K562 (cell line): ENCODE measurements around the gene OR52E2. TPM values are rescaled to one million over a fixed set of nuclear protein-coding genes. Genes with fewer than 3 reads are reported as not detected.

Experiments
- ATAC-seq: fragments of 200-7000 bp; cut with Tn5 transposase; 3 replicates; pipeline ENCODE4 v1.9.1; 2020; ENCODE audit warnings: moderate library complexity
- BruUV-seq: library from RNA; stranded (reverse); fragments of 400-500 nt; replicated peaks from 2 replicates; lab custom pipeline; 2021; lab: Mats Ljungman, UMichigan
- CTCF ChIA-PET: fragments of 300-600 bp; formaldehyde crosslinking; extraction: SDS; loops from one replicate; lab custom pipeline; 2021; ENCODE audit warnings: low intra/inter-chr PET ratio; lab: Yijun Ruan, JAX
- POLR2A ChIA-PET: fragments of 300-600, 350-650 bp; sonication (Branson Sonifier 250); formaldehyde crosslinking; extraction: SDS; loops from one replicate; lab custom pipeline; 2021; ENCODE audit warnings: antibody characterized with exemption, inconsistent platforms; lab: Yijun Ruan, JAX
- DNase-seq, 4 experiments: peaks; one replicate each; pipeline versions ENCODE4 v3.0.0 to v3.0.0-alpha.2; 2011 to 2018; ENCODE audit warnings: low spot score in 3 of 4, mixed read lengths in 3 of 4; ENCODE audit errors: extremely low read depth in 1 of 4
- FAIRE-seq: peaks from 2 replicates; lab custom pipeline; 2011; peaks lifted over from hg19 to GRCh38; lab: Jason Lieb, UNC
- H2AFZ ChIP-seq: 2 replicates; pipeline ENCODE4 v1.6.0; 2011; ENCODE audit warnings: low read depth, low read length, control low read depth, inconsistent platforms
- H3K27ac ChIP-seq: fragments of 200-600 bp; 3 replicates; pipeline ENCODE4 v1.8.0; 2011; ENCODE audit warnings: low read depth, mild to moderate bottlenecking, control low read depth, inconsistent platforms, low read length, moderate library complexity, mixed read lengths; ENCODE audit errors: extremely low read depth
- H3K27me3 ChIP-seq, 2 experiments: fragments of 300-600 bp in 1 of 2; 2 replicates in 1 of 2; 3 replicates in 1 of 2; pipeline versions ENCODE4 v1.6.0 to v1.8.0; 2011; ENCODE audit warnings: inconsistent platforms in 2 of 2, low read length in 2 of 2, mild to moderate bottlenecking in 1 of 2, mixed read lengths in 1 of 2, moderate library complexity in 1 of 2; ENCODE audit not compliant: control insufficient read depth in 2 of 2, insufficient read depth in 2 of 2
- H3K36me3 ChIP-seq: fragments of 300-600 bp; 3 replicates; pipeline ENCODE4 v1.8.0; 2011; ENCODE audit warnings: mild to moderate bottlenecking, low read length, inconsistent platforms; ENCODE audit not compliant: control insufficient read depth, insufficient read depth
- H3K4me1 ChIP-seq, 2 experiments: fragments of 200-600 bp in 1 of 2; replicated peaks in 1 of 2; 2 replicates in 1 of 2; 3 replicates in 1 of 2; pipeline versions ENCODE4 v1.5.1 to v1.8.0; 2011; ENCODE audit warnings: inconsistent platforms in 2 of 2, low read length in 2 of 2, mild to moderate bottlenecking in 1 of 2, mixed read lengths in 1 of 2, moderate library complexity in 1 of 2; ENCODE audit not compliant: control insufficient read depth in 2 of 2, insufficient read depth in 2 of 2
- H3K4me2 ChIP-seq: 2 replicates; pipeline ENCODE4 v1.6.1; 2011; ENCODE audit warnings: low read length, control low read depth, inconsistent platforms, mixed read lengths; ENCODE audit not compliant: insufficient read depth
- H3K4me3 ChIP-seq: fragments of 200-600 bp; sonication (generic), shearing (Covaris generic); 2 replicates; pipeline ENCODE4 v1.5.1; 2016; ENCODE audit warnings: control low read depth, inconsistent platforms
- H3K79me2 ChIP-seq: fragments of 200-600 bp; 3 replicates; pipeline ENCODE4 v1.8.0; 2011; ENCODE audit warnings: low read length, inconsistent platforms; ENCODE audit not compliant: control insufficient read depth, insufficient read depth
- H3K9ac ChIP-seq, 2 experiments: 2 replicates each; pipeline versions ENCODE4 v1.6.0 to v1.6.1; 2011; ENCODE audit warnings: low read depth in 2 of 2, low read length in 2 of 2, control low read depth in 1 of 2, inconsistent platforms in 1 of 2, mild to moderate bottlenecking in 1 of 2, mixed read lengths in 1 of 2; ENCODE audit not compliant: insufficient read depth in 1 of 2
- H3K9me1 ChIP-seq: one replicate; pipeline ENCODE4 v1.6.0; 2011; ENCODE audit warnings: inconsistent platforms, mild to moderate bottlenecking, low read length, moderate library complexity; ENCODE audit not compliant: control insufficient read depth, insufficient read depth
- H3K9me3 ChIP-seq: replicated peaks from 2 replicates; pipeline ENCODE4 v1.5.1; 2011; ENCODE audit warnings: low read depth, low read length, inconsistent platforms; ENCODE audit not compliant: control insufficient read depth, insufficient read depth
- H4K20me1 ChIP-seq: replicated peaks from 2 replicates; pipeline ENCODE4 v1.6.1; 2011; ENCODE audit warnings: low read length, inconsistent platforms, mixed read lengths; ENCODE audit not compliant: control insufficient read depth, insufficient read depth
- IRF2 ChIP-seq: sonication (generic); formaldehyde crosslinking; IDR thresholded peaks from 2 replicates; pipeline ENCODE4 v1.8.1; 2022; ENCODE audit warnings: mild to moderate bottlenecking, missing genetic modification reagents
- NCOA1 ChIP-seq: fragments of 450-650 bp; IDR thresholded peaks from 2 replicates; pipeline ENCODE4 v1.6.1; 2016; ENCODE audit warnings: low read depth
- NR2F6 ChIP-seq: fragments of 450-650 bp; formaldehyde crosslinking; IDR thresholded peaks from 2 replicates; pipeline ENCODE4 v1.4.0; 2020; ENCODE audit warnings: mild to moderate bottlenecking
- PHB2 ChIP-seq: fragments of 450-650 bp; IDR thresholded peaks from 2 replicates; pipeline ENCODE4 v1.6.1; 2017; ENCODE audit warnings: low read depth
- PRMT5 ChIP-seq: sonication (generic); formaldehyde crosslinking; IDR thresholded peaks from 2 replicates; pipeline ENCODE4 v1.5.0; 2020; ENCODE audit warnings: missing genetic modification reagents
- RFX5 ChIP-seq: IDR thresholded peaks from 2 replicates; pipeline ENCODE4 v1.6.1; 2011; ENCODE audit warnings: low read depth, mild to moderate bottlenecking, improper control_type of control experiment, low read length
- TAF15 ChIP-seq: fragments of 200-400 bp; formaldehyde crosslinking; IDR thresholded peaks from 2 replicates; pipeline ENCODE4 v1.6.1; 2017; ENCODE audit warnings: mild to moderate bottlenecking, low read depth, low read length, moderate library complexity
- WGBS: fragments of 100-300 bp; shearing (Covaris generic); methylation state at CpG from one replicate; pipeline ENCODE4 v1.1.6; 2016; ENCODE audit warnings: low coverage, mixed read lengths; ENCODE audit not compliant: insufficient coverage; ENCODE audit errors: missing lambda C conversion rate; 5-methylcytosine and 5-hydroxymethylcytosine counted together
- in situ Hi-C: fragments of 300-500 bp; cut with MboI; formaldehyde crosslinking; loops from 4 replicates; pipeline ENCODE4 v1.15.0; 2018; ENCODE audit warnings: inconsistent platforms, mixed read lengths
- intact Hi-C: fragments of 100-400 bp; cut with micrococcal nuclease; formaldehyde crosslinking; loops from 2 replicates; pipeline ENCODE4 v1.14.2; 2022
- polyA plus RNA-seq, 8 experiments: library from polyadenylated mRNA; depleted of rRNA in 4 of 8; stranded (reverse) in 5 of 8; unstranded in 3 of 8; fragments of >200 nt; fragmentation: Nextera tagmentation in 2 of 8; fragmentation: Illumina TruSeq in 1 of 8; extraction: Ambion mirVana in 2 of 8; extraction: Trizol in 1 of 8; gene quantifications; 2 replicates each; pipeline versions ENCODE4 v1.2.1 to v1.2.3, GENCODE V29; 2011 to 2014; ENCODE audit warnings: inconsistent platforms in 1 of 8, missing spikeins in 1 of 8
- total RNA-seq, 7 experiments: library from RNA; depleted of rRNA in 6 of 7; stranded (reverse); fragments of >200 nt in 6 of 7; fragmentation: Illumina TruSeq in 2 of 7; extraction: Trizol in 2 of 7; gene quantifications; 2 replicates each; pipeline versions ENCODE4 v1.2.1 to v1.2.3, GENCODE V29; 2011 to 2021; ENCODE audit warnings: low replicate concordance in 1 of 7
- TF ChIP-seq, protein P1 (sequence below): fragments of 250-450 bp; sonication (Bioruptor Pico); IDR thresholded peaks from 2 replicates; pipeline ENCODE4 v1.8.0; 2021; ENCODE audit warnings: moderate library complexity, mild to moderate bottlenecking, inconsistent platforms
- TF ChIP-seq, protein P2 (sequence below), 2 experiments: fragments of 450-650 bp; IDR thresholded peaks; 2 replicates each; pipeline ENCODE4 v1.6.1; 2018; ENCODE audit warnings: mild to moderate bottlenecking in 2 of 2, low read depth in 1 of 2; ENCODE audit not compliant: partially characterized antibody in 2 of 2

OR52E2 gene
- total and polyA plus RNA-seq, 9 of the 15 experiments (the other 6 are each of a cell fraction or from before 2014, with no cell fraction given), result not detected

- in situ Hi-C loops, result loop anchor here (25.0 kb wide), 1 partner anchor 835 kb away; no protein-coding TSS in a partner anchor
- TF ChIP-seq PRMT5 (CRISPR knock-in tag) (no peak), RFX5 (no peak), IRF2 (CRISPR knock-in tag) (no peak), NR2F6 (CRISPR knock-in tag) (no peak), NCOA1 (no peak), TAF15 (no peak), PHB2 (no peak)
- TF ChIP-seq, protein P1, sequence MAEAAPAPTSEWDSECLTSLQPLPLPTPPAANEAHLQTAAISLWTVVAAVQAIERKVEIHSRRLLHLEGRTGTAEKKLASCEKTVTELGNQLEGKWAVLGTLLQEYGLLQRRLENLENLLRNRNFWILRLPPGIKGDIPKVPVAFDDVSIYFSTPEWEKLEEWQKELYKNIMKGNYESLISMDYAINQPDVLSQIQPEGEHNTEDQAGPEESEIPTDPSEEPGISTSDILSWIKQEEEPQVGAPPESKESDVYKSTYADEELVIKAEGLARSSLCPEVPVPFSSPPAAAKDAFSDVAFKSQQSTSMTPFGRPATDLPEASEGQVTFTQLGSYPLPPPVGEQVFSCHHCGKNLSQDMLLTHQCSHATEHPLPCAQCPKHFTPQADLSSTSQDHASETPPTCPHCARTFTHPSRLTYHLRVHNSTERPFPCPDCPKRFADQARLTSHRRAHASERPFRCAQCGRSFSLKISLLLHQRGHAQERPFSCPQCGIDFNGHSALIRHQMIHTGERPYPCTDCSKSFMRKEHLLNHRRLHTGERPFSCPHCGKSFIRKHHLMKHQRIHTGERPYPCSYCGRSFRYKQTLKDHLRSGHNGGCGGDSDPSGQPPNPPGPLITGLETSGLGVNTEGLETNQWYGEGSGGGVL (CRISPR knock-in tag), result no peak
- TF ChIP-seq, protein P2, sequence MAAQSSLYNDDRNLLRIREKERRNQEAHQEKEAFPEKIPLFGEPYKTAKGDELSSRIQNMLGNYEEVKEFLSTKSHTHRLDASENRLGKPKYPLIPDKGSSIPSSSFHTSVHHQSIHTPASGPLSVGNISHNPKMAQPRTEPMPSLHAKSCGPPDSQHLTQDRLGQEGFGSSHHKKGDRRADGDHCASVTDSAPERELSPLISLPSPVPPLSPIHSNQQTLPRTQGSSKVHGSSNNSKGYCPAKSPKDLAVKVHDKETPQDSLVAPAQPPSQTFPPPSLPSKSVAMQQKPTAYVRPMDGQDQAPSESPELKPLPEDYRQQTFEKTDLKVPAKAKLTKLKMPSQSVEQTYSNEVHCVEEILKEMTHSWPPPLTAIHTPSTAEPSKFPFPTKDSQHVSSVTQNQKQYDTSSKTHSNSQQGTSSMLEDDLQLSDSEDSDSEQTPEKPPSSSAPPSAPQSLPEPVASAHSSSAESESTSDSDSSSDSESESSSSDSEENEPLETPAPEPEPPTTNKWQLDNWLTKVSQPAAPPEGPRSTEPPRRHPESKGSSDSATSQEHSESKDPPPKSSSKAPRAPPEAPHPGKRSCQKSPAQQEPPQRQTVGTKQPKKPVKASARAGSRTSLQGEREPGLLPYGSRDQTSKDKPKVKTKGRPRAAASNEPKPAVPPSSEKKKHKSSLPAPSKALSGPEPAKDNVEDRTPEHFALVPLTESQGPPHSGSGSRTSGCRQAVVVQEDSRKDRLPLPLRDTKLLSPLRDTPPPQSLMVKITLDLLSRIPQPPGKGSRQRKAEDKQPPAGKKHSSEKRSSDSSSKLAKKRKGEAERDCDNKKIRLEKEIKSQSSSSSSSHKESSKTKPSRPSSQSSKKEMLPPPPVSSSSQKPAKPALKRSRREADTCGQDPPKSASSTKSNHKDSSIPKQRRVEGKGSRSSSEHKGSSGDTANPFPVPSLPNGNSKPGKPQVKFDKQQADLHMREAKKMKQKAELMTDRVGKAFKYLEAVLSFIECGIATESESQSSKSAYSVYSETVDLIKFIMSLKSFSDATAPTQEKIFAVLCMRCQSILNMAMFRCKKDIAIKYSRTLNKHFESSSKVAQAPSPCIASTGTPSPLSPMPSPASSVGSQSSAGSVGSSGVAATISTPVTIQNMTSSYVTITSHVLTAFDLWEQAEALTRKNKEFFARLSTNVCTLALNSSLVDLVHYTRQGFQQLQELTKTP (IDR thresholded peaks at IDR 0.05; ENCODE audit: low read depth in 1 of 2, partially characterized antibody in 2 of 2), result no peak
- TF ChIP-seq, all 486 proteins: peak for 0
- H3K27ac ChIP-seq, result no peak overlapping the region
- no peak overlapping the region for H3K4me3 ChIP-seq
- H3K79me2 ChIP-seq, result no peaks in the 10 kb centered on the region
- 5% methylated on average over 2 of the region's 2 CpGs for WGBS
- no peak overlapping the region for H3K4me2 ChIP-seq
- H3K9ac ChIP-seq, result no peak overlapping the region
- intact Hi-C loops, result no loop called here
- ChIA-PET CTCF (no interaction called here), POLR2A (interaction anchor here (1.1 to 1.3 kb wide), 2 partner anchors 8 to 26 kb away, joined by 3 to 4 read pairs; no protein-coding TSS in a partner anchor)
- H3K4me1 ChIP-seq, result no peaks in the 10 kb centered on the region
- DNase-seq (no peak), FAIRE-seq (no peak), ATAC-seq (no peak)
- H4K20me1 ChIP-seq, result no peaks in the 10 kb centered on the region
- H3K9me3 ChIP-seq, result peaks cover 6% of the 10 kb centered on the region
- no peak overlapping the region for H2AFZ ChIP-seq
- no peaks in the 10 kb centered on the region for H3K9me1 ChIP-seq
- H3K27me3 ChIP-seq, result no peaks in the 10 kb centered on the region
- H3K36me3 ChIP-seq, result no peaks in the 10 kb centered on the region
- no TSS peak for BruUV-seq
These were observed 37.4 kb downstream of the OR52E2 start for GRCh38 chr11:5021996-5022395.
